GM12865 (cell line): ENCODE measurements around the gene KRT9.
"Not testable (repeated sequence)": the region's sequence is repeated elsewhere in the genome, so short reads cannot be mapped to it uniquely, and the experiment has no call there.

Source experiments
- DNase-seq: peaks from one replicate; pipeline ENCODE4 v3.0.0; 2010; ENCODE audit warnings: low read depth
- H3K4me3 ChIP-seq: 2 replicates; pipeline ENCODE4 v1.5.1; 2011; ENCODE audit warnings: mild to moderate bottlenecking, low read depth, low read length, control low read depth
- TF ChIP-seq, protein P1 (sequence below): IDR thresholded peaks from 2 replicates; pipeline ENCODE4 v1.5.1; 2011; ENCODE audit warnings: low read length, control low read depth, low read depth, inconsistent platforms; ENCODE audit not compliant: insufficient read depth; ENCODE audit errors: missing control alignments

The KRT9 gene

DNA sequence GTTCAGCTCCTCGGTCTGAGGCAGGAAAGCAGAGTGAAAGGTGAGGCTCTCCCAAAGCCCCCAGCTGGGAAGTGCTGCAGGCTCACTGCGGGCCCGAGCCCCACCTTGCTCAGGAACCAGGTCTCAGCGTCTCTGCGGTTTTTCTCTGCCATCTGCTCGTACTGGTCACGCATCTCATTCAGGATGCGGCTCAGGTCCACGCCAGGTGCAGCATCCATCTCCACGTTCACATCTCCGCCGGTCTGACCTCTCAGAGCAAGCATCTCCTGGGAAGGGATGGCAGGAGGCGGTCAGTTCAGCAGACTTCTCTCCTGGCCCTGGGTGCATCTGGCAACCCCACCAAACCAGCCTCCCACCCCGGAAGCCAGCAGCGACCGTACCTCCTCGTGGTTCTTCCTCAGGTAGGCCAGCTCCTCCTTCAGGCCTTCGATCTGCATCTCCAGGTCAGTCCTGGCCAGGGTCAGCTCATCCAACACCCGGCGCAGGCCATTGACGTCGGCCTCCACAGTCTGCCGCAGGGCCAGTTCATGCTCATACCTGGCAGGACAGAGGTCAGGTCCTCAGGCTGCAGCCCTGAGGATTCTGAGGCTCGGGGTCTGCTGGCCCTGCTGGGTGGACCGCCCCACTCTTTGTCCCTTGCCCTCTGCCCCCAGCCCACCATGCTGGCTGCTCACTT, 39.2 kb upstream of the KRT9 start:
- TF ChIP-seq, protein P1, sequence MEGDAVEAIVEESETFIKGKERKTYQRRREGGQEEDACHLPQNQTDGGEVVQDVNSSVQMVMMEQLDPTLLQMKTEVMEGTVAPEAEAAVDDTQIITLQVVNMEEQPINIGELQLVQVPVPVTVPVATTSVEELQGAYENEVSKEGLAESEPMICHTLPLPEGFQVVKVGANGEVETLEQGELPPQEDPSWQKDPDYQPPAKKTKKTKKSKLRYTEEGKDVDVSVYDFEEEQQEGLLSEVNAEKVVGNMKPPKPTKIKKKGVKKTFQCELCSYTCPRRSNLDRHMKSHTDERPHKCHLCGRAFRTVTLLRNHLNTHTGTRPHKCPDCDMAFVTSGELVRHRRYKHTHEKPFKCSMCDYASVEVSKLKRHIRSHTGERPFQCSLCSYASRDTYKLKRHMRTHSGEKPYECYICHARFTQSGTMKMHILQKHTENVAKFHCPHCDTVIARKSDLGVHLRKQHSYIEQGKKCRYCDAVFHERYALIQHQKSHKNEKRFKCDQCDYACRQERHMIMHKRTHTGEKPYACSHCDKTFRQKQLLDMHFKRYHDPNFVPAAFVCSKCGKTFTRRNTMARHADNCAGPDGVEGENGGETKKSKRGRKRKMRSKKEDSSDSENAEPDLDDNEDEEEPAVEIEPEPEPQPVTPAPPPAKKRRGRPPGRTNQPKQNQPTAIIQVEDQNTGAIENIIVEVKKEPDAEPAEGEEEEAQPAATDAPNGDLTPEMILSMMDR = no peak
- no peak for DNase-seq
- no peak overlapping the region for H3K4me3 ChIP-seq

DNA sequence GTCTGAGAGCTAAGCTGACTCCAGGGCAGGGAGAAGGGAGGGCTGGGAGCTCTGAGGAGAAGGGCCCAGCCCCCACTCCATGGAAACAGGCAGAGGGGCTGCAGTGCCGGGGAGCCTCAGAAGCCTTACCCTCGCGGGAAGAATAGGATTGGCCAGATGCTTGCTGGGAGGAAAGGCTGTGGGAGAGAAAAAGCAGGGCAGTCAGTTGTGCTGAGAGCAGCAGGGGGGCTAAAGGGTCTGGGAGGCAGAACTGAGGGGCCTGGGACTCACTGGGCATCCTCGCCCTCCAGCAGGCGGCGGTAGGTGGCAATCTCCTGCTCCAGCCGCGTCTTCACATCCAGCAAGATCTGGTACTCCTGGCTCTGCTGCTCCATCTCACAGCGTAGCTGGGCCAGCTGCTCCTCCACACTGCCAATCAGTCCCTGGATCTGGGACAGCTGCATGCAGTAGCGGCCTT, 38.2 kb upstream of the KRT9 start:
- not testable (repeated sequence) for H3K4me3 ChIP-seq, DNase-seq
- TF ChIP-seq, protein P1 = peak; percentile 21

DNA sequence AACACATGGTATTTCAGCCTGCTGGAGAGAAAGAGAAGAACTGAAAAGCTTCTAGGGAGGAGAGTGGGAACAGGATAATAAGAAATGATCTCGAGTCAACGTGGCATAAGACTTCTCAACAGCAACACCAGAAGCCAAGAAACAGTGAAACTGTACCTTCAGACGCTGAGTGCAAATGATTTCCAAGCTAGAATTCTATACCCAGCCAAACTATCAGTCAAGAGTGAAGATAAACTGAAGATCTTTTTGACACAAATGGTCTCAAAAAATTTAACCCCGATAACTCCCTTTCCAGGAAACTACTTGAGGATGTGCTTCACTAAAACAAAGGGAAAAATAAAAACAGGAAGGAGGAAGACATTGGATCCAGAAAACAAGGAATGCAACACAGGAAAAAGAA, 35.1 kb upstream of the KRT9 start:
- DNase-seq, H3K4me3 ChIP-seq: not testable (repeated sequence)

DNA sequence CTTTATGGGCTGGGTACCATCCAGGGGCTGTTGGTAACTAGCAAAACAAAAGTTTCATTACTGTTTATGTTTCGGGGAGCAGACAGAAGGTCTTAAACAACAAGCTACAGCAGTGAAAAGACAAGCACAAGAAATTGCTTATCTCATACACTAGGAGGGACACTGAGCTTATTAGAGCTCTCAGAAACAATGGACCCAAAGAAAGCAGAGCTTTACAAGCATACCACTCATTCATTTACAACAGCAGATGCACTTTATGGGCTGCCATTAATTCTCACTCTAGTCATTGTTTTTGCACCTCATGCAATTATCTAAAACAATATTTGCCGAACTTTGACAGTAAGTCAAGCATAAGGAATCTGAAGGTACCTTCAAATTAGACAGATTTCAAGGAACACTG, 30.7 kb upstream of the KRT9 start:
- DNase-seq = no peak
- TF ChIP-seq, protein P1 = no peak
- no peak overlapping the region for H3K4me3 ChIP-seq

DNA sequence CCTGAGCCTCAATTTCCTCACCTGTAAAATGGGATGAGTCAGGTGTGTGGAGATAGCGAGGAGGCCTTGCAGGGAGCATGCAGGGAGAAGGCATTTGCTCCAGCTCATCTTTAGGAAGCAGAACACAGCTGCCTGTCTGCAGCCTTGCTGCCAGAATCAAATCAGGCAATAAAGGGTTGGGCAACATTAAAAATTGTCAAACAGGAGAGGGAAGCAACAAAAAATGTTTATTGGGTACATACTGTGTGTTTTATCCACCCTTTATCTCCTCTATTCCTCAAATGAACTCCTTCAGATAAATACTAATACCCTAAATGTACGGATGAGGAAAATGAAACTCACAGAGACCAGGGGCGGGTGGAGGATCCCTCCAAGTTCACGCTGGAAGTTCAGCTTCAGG, 28.5 kb upstream of the KRT9 start:
- TF ChIP-seq, protein P1 = no peak
- no peak for DNase-seq
- H3K4me3 ChIP-seq = no peak overlapping the region

DNA sequence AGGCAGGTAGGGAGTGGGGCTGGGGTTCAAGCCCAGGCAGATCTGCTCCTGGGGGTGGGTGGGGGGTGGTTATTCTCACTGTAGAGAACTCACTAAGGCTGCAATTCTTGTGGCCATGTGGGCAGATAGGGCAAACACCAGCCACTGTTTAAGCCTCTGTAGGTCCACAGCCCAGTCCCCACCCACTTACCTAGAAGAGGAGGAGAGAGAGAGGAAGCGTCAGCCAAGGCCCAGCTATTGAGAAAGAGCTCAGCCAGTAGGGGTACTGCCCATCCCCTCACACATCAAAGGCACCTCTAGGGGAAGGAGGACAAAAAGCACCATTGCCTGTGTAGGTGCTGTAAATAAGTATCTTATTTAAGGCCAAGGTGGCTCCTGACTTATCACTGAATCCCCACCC, 27.8 kb upstream of the KRT9 start:
- TF ChIP-seq, protein P1 = no peak
- no peak for DNase-seq
- H3K4me3 ChIP-seq = no peak overlapping the region

DNA sequence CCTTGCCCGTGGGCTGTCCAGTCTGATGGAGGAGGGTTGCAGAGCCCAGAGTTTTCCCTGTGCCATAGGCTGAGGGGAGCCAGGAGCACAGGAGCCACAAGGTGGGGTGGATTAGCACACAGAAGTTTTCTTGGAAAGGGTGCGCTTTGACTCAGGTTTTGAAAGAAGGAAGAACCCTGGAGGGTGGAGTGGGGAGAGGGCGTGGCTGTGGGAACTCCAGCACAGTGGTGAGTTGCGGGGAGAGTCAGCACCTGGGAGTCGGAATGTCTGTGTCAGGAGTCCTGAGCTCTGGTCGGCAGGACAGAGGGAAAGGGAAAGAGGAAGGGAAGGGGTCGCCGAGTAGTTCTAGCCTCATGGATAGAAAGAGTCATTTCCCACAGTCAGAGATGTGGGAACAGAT, 23.7 kb upstream of the KRT9 start:
- H3K4me3 ChIP-seq = no peak overlapping the region
- DNase-seq = no peak
- TF ChIP-seq, protein P1 = no peak
